GM21576 (cell line): Measurements from ENCODE around the gene JAZF1.
"Not testable (repeated sequence)": the region's sequence is repeated elsewhere in the genome, so short reads cannot be mapped to it uniquely, and the experiment has no call there.

ENCODE experiments used
- ATAC-seq: cut with Tn5 transposase; IDR thresholded peaks from one replicate; pipeline ENCODE4 v1.9.1; 2021; ENCODE audit warnings: mild to moderate bottlenecking, moderate library complexity; ENCODE audit not compliant: unreplicated experiment

JAZF1 gene

DNA sequence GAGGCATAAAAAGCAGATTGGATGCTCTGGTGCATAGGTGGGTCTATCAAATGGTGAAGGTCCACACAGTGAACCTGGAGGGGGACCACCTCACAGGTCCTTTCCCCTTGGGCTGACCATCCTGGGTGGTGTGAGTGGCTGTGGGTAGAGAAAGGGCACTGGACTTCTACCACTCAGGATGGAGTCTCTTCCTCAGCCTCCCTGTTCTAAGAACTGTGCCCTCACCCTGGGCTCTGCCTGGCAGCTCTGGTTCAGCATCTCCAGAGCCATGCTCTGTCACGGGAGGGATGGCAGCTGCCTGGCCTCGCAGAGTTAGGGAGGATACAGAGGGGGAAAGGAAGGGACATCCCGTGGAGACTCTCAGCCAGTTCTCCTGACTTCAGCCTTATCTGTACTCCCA lies 318.8 kb downstream of the JAZF1 start:
- no peak for ATAC-seq

DNA sequence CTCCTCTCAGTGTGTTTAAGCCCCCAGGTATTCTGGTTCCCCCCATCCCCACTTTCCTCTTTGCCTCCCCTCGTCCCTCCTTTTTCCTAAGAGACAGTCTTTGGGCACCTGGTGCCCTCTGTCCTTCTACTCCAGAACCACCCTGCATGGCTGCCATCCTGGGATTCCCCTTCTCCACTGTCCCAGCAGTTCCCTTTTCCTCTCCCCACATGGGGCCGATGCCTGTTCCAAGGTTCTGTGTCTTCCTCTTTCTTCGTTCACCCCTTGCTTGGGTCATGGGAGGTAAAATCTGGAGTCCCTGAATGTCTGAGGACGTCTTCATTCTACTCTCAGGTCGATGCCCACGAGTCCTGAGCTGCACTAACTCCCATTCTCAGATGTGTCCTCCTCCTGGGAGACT lies 319.8 kb downstream of the JAZF1 start:
- ATAC-seq = no peak

DNA sequence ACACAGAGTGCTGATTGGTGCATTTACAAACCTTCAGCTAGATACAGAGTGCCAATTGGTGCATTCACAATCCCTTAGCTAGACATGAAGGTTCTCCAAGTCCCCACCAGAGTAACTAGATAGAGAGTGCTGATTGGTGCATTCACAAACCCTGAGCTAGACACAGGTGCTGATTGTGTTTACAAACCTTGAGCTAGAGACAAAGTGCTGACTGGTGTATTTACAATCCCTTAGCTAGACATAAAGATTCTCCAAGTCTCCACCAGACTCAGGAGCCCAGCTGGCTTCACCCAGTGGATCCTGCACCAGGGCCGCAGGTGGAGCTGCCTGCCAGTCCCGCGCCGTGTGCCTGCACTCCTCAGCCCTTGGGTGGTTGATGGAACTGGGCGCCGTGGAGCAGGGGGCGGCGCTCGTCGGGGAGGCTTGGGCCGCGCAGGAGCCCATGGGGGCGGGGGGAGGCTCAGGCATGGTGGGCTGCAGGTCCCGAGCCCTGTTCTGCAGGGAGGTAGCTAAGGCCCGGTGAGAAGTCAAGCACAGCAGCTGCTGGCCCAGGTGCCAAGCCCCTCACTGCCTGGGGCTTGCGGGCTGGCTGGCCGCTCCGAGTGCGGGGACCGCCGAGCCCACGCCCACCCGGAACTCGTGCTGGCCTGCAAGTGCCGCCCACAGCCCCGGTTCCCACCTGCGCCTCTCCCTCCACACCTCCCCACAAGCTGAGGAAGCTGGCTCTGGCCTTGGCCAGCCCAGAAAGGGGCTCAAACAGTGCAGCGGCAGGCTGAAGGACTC lies 323.7 kb downstream of the JAZF1 start:
- ATAC-seq = not testable (repeated sequence)

DNA sequence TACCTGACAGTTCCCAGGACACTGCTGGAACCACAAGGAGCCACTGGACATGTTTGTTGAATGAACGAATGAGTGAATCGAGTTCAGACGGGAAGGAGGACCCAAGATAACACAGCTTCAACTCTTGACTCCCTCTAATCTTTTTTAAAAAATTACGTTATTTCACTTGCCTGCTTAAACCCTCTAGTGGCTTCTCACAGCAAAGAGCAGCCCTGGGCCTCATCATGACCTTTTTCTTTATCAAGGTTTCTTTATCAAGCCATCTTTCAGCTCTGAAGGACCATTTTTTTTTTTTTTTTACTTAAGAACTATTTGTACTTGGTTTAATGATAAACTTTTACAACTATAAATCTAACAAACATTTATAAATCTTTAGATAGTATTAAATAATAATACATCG lies 330.1 kb downstream of the JAZF1 start:
- no peak for ATAC-seq

DNA sequence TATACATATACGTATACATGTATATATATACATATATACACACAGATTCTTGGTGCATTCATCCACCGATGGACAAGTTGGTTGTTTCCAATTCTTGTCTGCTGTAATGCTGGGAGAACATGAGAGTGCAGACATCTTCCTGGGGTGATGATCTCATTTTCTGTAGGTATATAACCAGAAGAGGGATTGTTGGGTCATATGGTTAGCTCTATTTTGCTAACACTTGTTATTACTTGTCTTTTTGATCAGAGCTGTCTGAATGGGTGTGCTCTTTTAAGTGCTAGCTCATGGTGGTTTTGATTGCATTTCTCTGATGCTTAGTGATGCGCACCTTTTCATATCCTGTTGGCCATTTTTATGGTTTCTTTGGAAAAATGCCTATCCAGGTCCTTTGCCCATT lies 334.2 kb downstream of the JAZF1 start:
- no peak for ATAC-seq

DNA sequence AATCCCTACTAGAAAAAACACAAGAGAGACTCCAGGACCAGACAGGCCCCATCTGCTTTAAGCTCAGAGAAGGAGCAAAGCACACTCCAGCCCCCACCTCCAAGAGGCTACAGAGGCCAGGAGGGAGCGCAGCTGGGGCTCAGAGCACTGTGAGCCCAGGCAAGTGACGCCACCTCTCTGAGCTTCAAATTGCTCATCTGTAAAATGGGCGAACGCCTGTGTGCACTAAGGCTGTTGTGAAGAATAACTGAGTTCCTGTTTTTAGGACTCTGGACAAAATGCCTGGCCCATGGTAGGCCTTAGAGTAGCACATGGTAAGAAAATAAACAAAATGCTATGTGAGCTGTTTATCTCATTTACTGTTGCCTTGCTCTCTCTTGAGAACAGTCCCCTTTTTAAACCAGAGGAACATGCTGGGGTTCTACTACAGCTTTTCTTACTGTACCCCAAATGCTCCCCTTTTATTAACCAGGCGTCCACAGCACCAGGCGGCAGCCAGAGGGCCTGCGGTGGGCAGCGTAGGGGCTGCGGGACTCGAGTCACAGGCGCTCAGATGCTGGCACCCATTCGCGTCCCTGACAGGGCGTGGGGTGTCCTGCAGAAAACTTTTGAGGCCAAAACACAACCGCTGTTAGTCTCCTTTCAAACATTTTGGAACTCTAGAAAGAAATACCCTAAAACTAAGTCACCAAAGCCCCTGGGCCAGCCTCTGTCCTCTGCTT lies 336.9 kb downstream of the JAZF1 start:
- ATAC-seq = no peak

DNA sequence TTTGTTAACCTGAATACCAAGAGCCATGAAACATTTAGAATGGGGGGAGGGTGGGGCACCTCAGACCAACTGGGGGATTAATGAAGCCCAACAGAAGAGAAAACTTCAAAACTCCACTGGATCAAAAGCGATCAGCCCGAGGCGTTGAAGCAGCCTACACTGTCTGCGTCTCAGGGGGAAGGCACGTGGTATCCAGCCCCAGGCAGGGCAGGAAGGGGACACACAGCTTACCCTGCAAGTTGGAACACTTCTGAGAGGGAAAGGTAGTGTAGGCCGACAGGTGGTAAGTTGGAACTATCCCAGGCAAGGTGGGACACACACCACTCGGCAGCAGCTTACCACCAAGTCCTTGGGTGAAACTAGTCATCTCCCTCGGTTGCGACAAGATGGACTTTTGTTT lies 337.7 kb downstream of the JAZF1 start:
- ATAC-seq = no peak

DNA sequence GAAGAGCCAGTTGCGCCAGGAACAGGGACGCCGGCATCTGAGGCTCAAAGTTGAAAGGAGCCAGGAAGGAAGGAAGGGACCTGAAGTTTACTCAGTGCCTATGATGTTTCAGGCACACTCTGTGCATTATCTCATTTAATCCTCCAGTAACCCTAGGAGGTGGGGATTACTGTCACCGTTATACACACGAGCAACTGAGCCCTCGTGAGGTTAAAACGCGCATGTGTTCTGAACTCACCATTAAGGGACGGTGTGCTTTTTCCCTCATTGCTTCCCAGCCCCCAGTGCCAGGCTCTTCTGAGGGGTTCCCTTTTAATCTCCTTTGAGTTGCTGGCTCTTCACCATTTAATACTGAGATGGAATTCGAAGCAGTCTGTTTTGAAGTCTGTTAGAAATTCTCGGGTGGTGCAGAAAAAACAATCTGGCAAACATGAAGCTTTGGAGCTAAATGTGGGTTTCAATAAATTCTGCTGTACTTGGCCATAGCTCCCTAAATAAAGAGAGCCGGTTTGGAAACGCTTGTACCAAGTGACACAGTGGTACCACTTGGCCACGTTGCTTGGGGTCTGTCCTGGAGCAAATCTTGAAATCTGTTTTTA lies 338.4 kb downstream of the JAZF1 start:
- no peak for ATAC-seq

DNA sequence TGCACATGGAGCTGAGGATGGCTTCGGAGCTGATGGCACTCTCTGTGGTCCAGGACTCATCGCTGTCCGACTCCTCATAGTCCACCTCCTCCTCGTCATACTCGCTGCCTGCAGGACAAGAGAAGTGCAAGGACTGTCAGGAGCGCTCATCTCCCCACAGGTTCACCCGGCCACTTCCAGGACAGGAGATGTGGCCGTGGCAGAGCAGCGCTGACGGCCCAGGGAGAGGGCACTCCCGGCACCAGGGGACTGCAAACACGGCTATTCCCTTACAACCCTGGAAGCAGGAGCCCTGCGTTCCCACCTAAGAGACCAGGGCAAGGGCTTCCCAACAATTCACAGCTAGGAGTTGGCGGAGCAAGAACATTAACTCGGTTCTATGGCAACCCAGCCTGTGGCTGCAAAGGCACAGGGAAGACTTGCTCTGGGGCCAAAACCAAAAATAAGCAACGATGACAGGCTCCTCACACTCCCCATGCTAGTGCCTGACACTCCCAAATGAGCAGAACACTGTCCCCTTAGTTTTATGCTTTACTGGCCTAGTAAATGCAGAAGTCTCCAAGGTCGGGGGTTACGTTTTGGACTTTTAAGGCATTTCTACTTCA lies 339.7 kb downstream of the JAZF1 start:
- ATAC-seq = no peak

DNA sequence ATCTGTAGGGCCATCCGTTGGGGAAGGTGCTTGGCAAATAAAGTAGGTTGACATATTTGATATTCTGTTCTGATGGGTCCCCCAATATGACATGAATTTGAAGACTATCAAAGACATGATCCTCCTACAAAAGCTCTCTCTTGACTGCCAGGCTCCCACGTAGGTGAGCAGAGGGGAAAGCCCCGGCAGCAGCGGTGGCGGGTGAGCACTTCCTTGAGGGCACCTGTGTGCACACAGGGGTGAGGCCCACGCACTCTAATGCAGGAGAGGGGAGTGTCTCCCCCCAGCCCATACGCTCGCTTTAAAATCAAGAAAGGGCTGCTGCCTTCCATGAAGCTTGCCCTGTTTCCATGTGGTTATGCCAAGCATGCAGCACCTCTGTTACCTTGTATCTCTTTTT lies 340.3 kb downstream of the JAZF1 start:
- ATAC-seq = no peak

DNA sequence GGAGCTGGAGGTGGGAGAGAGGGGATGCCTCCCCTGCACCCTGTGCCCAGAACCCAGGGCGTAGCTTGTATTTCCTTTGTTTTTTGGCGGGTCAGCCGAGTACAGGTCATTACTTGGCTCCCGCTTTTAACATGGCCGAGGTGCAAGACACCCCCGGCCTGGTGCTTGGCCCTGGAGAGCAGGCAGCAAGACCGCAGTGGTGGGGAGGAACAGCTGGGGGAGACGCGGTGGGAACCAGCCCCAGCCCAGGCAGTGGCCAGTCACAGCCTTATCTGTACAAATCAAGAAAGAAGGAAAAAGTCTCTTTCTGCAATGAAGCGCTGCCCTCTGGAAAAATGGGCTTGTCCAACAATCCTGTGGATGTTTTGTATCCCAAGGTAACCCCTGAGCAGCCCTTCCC lies 341.5 kb downstream of the JAZF1 start:
- ATAC-seq = no peak

DNA sequence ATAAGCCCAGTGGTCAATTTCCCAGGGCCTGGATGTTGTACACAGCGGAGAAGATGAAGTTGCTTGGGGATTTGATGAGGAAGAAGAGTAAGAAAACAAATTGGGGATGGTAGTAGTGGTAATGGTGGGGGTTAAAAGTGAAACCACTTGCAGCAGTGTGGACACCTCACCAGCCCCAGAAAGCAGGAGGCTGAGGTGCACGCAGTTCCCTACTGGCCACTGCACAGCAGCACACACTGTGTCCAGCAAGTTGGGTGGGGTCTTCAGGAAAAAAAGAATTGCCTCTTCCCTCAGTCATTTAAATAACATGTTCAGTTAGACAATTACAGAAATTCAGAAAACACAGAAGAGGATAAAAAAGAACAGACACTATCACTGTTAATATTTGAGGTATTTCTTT lies 344.1 kb downstream of the JAZF1 start:
- no peak for ATAC-seq

DNA sequence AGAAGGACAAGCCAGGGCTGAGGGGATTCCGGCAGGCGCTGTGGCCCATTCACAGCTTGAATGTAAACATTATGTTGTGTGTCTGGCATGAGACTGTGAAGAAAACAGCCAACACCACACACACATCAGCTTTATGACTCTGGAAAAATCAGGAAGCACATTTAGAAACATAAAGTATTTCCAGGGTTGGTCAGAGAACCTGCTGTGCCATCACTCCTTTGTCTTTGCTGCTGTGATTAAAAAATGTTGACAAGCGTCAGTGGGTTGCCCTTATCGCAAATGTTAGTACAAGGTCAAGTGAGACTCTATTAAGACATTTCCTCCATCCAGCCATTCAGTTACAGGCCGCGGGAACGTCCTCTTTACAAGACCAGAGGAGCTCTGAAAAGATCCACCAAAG lies 345.2 kb downstream of the JAZF1 start:
- ATAC-seq = no peak

DNA sequence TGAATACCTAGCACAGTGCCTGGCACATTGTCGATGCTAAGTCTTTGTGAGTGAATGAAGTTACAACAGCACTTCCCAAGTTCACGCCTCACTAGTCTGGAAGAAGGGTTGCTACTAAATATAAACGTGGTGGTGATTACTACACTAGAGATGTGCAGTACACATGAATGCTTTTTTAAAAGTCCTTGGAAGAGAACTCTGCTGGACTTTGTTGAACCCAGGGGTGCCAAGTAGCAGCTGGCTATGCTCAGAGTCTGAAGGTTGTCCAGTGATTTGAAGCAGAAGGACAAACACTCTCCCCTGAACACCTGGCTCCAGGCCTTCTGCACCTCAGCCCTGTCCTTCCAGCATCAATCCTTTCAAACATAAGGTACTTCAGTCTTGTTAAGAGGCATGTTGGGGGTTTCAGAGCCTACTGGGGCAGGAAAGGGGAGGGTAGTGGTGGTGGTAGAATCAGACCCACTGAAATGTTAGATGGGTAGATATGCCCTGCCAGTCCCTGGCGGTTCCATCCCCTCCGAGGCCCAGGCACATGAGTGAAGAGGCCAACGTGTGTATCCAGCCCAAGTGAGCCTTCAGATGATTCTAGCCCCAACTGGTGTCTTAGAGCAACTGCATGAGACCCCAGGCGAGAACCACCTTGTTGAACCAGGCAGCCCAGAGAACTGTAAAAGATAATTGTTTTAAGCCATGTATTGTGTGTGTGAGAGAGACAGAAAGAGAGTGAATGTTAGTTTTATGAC lies 346.2 kb downstream of the JAZF1 start:
- ATAC-seq = no peak

DNA sequence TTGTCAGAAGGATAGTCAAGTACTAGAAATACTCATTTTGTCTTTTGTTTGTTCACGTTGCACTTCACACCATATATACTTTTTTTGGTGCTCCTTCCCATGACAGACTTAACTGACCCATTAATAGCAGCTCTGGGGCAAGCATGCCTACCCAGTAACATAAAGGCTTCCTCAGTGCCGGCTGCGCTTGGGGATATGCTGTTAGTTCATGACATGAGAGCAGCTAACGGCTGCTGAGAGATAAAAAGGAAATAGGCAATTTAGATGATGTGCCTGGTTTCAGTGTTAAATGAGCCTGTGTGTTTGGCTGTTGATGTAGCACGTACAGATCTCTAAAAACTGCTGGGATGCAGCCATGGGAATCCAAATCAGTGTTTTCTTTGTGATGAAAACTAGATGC lies 354.2 kb downstream of the JAZF1 start:
- no peak for ATAC-seq

DNA sequence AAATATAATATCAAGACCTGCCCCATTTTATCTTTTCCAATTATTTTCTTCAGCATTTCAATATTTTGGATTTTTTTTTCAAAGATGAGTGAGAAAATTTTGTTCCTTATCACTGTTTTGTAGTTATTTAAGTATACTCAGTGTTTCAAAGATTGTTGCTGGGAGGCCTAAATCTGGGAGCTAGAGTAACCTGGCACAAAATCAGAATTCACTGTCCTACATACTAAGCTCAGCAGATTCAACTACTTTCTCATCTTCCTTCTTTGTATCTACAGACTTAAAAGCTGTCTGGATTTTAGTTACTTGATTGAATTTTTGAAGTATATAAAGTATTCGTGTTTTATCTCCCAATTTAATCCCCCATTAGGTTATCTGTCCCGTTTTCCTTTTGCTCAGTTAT lies 354.7 kb downstream of the JAZF1 start:
- ATAC-seq = no peak

DNA sequence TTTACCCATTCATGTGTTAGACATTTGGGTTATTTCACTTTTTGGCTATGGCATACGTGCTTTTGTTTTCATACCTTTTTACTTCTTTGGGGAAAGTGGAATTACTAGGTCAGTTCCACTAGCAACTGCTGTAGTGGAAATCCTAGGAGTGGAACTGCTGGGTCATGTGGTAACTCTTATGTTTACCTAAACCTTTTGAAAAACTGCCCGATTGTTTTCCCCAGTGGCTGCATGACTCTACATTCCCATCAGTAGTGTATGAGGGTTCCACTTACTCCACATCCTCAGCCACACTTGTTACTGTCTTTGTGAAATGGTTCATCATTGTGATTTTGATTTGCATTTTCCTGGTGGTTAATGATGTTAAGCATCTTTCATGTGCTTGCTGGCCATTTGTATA lies 358.4 kb downstream of the JAZF1 start:
- ATAC-seq = no peak

DNA sequence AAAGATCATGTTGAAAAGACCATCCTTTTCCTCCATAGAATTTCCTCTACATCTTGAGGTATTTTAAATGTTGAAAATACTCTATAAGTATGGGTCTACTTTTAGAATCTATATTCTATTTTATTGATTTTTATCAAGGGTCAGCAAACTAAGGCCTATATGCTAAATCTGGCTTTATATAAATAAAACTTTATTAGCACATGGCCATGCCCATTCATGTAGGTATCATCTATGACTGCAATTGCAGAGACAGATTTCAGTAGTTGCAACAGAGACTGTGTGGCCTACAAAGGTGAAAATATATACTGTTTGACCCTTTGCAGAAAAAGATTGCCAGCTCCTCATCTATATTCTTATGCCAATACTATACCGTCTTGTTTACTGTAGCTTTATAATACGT lies 367.9 kb downstream of the JAZF1 start:
- ATAC-seq = no peak

DNA sequence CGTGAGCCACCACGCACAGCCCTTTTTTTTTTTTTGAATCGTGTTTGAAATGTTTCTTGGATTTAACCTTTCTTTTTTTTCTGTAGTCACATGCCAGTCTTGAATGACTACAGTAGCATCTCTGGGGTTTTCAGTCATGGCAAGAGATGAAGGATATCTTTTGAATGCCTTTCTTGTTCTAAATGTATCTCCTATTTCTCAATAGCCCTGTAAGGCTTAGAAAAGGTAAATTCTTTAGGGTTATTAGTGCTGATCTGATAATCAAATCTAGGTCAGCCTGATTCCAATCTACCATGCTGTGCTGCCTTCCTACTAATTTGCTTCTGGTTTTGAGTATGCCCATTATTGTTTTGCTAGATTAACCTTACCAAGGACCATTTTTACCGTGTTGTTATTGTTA lies 370.4 kb downstream of the JAZF1 start:
- no peak for ATAC-seq

DNA sequence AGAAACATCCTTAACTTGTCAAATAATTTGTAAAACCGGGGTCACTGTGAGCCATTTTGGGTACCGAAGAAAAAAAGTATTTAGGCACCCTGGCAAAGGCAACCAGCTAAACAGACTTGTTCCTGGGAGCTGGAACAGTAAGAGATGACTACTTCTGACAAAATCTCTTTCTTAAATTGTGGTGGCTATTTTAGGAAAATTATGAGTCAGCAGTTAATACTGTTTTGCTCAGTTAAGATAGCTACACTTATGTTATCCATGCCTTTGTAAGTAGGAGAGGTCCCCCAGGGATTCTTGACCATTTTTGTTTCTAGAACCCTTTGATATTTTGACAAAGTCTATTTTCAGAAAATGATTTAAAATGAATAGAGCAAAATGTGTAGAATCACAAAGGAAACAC lies 372.0 kb downstream of the JAZF1 start:
- no peak for ATAC-seq

DNA sequence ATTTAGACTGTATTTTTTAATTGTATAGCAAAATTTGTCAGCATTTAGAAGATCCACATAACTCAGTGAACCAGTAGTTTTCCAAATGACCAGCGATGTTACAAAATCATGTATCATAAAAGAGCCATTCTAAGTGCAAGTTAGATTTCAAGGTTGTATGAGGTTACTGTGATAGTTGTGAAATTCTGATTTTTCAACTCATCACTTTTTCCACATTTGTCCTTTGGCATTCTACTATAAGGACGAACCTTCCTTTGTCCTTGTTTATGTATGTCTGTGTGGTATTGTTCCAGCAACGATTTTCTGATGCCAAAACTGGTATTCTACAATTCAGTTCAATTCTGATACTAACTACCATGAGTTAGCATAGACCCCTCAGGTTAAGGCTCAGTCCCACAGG lies 376.5 kb downstream of the JAZF1 start:
- ATAC-seq = no peak
